ENCODE data around the gene PCED1A. TPM values are rescaled to one million over a fixed set of nuclear protein-coding genes. Genes with fewer than 3 reads are reported as not detected.

The PCED1A gene
- total and polyA plus RNA-seq, 9 of the 15 experiments (the other 6 are each of a cell fraction or from before 2014, with no cell fraction given) = 1.5 to 11.5 (median 5.9) TPM

DNA sequence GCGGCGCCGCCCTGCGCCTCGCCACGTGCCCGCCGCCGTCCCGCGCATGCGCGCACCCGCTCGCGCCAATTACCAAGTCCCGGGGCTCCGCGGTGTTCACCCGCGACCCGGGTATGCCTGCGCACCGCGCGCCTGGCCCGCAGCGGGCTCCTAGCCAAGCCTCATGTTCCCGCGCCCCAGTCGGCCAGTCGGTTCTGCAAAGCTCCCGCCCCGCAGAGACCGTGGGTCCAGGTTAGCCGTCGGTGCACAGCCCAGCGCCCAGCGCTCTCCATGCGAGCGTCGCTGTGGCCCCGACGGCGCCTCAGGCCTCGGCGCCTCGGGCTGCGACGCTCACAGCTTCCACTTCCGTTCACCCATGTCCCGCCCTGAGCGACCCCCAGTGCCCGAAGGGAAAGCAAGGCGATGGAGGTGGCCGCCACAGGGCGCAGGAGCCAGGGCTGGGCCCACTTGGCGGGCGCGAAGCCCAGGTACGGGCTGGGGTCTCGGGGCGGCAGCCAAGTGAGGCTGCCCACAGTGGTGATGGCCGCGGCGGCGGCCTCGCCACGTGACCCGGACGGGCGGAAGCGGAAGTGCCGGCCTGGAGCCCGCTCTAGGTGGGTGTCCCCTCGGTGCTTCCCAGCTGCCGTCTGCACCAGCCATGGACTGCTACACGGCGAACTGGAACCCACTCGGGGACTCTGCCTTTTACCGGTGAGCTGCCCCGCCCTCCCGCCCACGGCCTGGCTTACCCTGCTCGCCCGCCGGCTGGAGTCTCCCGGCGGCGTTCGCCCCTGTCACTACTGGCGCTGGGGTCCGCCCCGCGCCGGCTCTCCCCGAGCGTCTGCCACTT is at the start of gene PCED1A, which contains the start of gene VPS16 (continued):
- TF ChIP-seq REST (IDR thresholded peaks at IDR 0.05; ENCODE audit: borderline replicate concordance) = peak; percentile 49; the same call in 1 of the 2 replicates
- TF ChIP-seq REST (CRISPR knock-in tag; IDR thresholded peaks at IDR 0.05; ENCODE audit: low read depth) = peak; percentile 50; the same call in 1 of the 2 replicates
- TF ChIP-seq NR3C1 (CRISPR knock-in tag; IDR thresholded peaks at IDR 0.05) = 0 out of 2 replicates have a peak, but pooled peaks have one; percentile 58
- no peak for TF ChIP-seq ZNF224 (CRISPR knock-in tag; IDR thresholded peaks at IDR 0.05)
- TF ChIP-seq MAX (CRISPR knock-in tag; IDR thresholded peaks at IDR 0.05) = peak; percentile 93
- peak; percentile 17; the same call in 1 of the 2 replicates for TF ChIP-seq PKNOX1 (IDR thresholded peaks at IDR 0.05)
- no peak for TF ChIP-seq CC2D1A (IDR thresholded peaks at IDR 0.05)
- no peak for TF ChIP-seq E4F1 (CRISPR knock-in tag; IDR thresholded peaks at IDR 0.05; ENCODE audit: borderline replicate concordance)
- 0 out of 2 replicates have a peak, but pooled peaks have one; percentile 39 for TF ChIP-seq BRD4 (IDR thresholded peaks at IDR 0.05)
- TF ChIP-seq, protein P1, sequence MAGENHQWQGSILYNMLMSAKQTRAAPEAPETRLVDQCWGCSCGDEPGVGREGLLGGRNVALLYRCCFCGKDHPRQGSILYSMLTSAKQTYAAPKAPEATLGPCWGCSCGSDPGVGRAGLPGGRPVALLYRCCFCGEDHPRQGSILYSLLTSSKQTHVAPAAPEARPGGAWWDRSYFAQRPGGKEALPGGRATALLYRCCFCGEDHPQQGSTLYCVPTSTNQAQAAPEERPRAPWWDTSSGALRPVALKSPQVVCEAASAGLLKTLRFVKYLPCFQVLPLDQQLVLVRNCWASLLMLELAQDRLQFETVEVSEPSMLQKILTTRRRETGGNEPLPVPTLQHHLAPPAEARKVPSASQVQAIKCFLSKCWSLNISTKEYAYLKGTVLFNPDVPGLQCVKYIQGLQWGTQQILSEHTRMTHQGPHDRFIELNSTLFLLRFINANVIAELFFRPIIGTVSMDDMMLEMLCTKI (IDR thresholded peaks at IDR 0.05; ENCODE audit: partially characterized antibody) = no peak
- no peak for TF ChIP-seq GABPB2 (CRISPR knock-in tag; conservative IDR thresholded peaks at IDR 0.05)
- TF ChIP-seq FOXJ3 (CRISPR knock-in tag; IDR thresholded peaks at IDR 0.05) = no peak
- TF ChIP-seq ZBTB8A (IDR thresholded peaks at IDR 0.05; ENCODE audit: partially characterized antibody) = no peak
- TF ChIP-seq ZNF274 (IDR thresholded peaks at IDR 0.05; ENCODE audit: borderline replicate concordance, low read depth, low read length) = no peak
